ENCODE data around the gene UBQLN3.

GRCh38 chr11:5556596-5557188 is 46.9 kb upstream of the UBQLN3 start:
- TF ChIP-seq EGR1 (IDR thresholded peaks at IDR 0.05; ENCODE audit: low read depth) = no peak
- no peak for TF ChIP-seq CTCF (IDR thresholded peaks at IDR 0.05 in 2 of 3, conservative IDR thresholded peaks at IDR 0.05 in 1 of 3; ENCODE audit: borderline replicate concordance in 1 of 3, insufficient read depth in 1 of 3, low read depth in 2 of 3, low read length in 2 of 3)

All from HCT116 (cell line).